Femur (tissue), 1 donor: ENCODE measurements around the gene LTN1.
A peak's percentile ranks its signal among the peaks of the same experiment; 100 is the strongest.

Source experiments
- DNase-seq: peaks from one replicate; pipeline ENCODE4 v3.0.0-alpha.2; 2017

Gene LTN1

DNA sequence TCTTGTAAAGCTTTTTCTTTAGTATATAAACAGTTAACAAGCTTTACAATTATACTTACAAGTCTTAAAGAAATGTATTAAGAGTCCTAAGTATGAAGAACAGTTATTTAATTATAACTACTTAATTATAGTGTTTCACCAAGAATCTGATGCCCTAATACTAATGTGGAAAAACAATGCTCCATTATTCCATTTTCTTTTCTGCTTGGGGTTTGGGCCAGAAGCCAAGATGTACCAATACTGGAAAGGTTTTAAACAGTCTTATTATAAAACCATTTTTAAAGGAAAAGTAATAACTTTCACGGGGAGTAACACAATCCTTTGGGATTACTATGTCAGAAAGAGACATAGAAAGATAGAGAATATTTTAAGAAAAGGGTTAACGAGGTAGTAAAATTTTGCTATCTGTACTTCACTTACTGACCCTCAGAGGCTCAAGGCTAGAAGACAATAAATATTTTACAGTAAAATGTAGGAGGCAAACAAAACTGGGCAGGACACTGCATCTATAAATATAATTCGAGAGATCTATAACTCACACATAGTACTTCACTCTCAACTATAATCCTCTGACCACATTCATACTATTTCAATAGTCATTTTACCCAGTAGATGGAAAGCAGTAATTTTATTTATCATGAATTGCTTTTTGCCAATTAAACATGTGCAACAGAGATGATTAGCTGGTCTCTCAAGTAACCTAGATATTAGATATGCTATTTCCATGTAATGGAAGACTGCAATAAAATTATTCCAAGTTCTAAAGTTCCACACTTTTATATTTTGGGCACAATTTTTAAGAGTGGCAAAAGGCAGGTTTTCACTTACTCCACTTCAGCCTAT is 63.9 kb downstream of the LTN1 start:
- DNase-seq = no peak

DNA sequence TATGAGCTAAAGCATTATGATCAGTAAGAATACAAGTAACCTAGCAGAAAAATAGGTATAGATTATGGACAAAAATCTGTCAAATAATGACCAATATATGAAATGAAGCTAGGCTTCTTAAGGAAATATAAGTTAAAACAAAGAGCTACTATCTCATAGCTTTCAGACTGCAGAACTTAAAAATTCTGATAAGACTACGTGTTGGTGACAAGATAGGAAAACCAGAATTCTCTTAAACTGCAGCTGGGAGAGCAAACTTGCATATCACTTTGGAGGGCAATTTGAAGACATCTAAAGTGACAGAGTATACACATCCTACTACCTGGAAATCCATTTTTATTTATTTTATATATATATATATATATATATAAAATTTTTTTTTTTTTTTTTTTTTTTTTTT is 65.5 kb downstream of the LTN1 start:
- DNase-seq = no peak

DNA sequence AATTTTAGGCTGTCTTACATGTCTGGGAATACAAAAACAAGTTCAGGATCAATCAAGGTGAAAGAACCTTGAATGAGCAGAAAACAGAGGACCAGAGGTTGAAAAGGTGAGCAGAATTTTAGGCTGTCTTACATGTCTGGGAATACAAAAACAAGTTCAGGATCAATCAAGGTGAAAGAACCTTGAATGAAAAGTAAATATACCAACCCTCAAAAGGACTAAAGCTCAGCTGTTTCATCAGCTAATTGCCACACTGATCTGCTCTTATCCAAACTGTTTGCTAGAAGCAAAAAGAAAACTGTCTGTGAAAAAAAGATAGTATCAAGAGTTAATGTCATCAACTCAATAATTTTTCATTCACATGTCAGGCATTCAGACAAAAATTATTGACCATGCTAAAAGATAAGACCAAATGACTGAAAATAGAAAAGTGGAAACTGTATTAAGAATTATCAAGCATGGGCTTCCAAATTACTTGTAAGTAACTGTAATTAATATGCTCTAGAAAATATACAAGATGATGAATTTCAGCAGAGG is 69.2 kb downstream of the LTN1 start:
- no peak for DNase-seq

DNA sequence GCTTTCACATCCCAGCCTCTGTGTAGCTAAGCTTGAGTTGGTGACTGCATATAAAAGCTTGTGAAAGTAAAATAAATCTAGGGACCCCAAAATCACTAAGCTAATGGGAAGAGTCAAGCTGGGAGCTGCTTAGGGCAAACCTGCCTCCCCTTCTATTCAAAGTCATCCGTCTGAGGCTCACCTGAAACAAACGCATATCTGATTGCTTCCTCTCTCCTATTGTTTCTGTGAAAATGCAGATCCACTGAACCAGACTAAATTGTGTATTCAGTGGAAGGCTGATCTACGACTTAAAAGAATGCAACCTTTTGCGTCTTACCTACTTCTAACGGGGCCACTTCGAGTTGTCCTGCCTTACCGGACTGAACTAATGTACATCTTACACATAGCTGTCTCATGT is 70.3 kb downstream of the LTN1 start:
- no peak for DNase-seq

DNA sequence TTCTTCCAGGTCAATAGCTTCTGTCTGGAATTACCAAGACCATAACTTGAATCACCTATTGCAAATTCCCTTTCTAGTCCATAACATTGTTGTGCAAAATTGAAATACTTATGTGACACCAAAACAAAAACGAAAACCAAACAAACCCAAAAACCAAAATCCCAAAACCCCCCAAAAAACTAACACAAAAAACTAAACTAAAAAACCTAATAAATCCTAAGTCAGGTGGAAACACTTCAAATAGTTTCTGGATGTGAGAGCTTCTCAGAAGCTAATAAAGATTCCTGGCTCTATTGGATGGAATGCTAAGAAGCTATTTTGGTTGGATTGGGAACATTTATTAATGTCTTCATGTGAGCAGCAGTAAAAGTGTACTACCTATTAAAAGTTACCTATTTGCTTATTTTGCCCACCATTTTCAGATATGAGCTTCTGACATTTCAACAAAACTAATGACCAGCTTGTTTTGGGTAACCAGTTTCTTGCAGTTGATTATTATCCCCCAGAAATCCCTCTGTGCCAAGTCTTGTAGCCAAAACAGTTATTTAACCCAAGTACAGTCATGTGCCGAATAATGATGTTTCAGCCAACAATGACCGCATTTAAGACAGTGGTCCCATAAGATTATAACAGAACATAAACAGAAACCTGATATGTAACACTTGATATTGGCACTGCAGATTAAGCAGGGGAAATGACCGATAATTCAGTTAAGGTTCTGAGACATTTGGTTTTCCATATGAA is 76.4 kb downstream of the LTN1 start:
- no peak for DNase-seq

DNA sequence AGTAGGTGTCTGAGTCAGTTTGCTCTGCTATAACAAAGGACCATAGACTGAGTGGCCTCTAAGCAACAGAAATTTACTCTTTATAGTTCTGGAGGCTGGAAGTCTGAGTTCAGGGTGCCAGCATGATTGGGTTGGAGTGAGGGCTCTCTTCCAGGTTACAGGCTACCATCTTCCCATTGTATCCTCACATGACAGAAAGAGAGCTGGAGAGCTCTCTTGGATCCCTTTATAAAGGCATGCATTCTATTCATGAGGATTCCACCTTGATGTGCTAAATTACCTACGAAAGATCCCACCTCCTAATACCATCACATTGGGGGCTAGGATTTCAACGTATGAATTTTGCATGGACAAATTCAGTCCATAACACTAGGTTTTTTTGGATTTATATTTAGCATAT is 79.6 kb downstream of the LTN1 start:
- DNase-seq = no peak

DNA sequence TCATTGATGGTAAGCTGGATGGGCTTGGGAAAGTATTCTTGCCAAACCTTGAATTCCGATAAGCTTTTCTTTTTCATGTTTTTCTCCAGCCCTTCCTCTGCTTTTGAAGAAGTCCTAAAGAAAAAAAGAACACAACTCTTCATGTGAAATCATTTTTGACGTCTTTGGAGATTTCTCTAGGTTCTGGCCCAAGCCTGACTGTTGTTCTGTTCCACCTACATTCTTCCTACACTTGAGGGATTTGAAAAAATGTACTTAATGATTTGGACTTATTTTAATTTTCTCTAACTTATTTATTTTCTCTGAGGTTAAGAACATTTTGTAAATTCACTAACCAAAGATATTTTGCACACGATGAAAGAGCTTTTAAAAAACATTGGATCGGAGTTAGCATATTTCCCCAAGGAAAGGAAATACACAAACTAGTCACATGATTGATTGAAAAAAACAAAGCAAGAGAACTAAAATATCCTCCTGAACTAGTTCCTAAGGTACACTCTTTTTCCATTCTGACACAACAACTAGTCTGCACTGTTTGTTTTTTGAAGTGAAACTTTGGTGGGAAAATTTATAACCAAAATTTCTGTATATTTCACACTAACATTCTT is 82.3 kb downstream of the LTN1 start:
- DNase-seq = no peak

DNA sequence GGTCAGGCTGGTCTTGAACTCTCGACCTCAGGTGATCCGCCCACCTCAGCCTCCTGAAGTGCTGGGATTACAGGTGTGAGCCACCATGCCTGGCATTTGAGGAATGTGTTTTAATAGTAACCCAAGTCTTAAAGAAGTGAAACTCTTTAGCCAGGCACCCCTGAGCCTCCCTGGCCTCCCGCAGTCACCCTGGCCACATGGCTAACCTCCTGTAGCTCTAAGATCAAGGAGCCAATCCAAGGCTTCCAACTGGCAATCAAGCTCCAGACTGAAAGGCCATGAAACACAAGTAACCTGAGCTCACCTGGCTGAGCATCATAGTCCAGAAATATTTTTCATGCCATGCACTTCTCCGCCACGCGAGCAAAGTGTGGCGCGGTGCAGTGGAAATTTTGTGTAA is 84.3 kb downstream of the LTN1 start:
- DNase-seq = no peak

DNA sequence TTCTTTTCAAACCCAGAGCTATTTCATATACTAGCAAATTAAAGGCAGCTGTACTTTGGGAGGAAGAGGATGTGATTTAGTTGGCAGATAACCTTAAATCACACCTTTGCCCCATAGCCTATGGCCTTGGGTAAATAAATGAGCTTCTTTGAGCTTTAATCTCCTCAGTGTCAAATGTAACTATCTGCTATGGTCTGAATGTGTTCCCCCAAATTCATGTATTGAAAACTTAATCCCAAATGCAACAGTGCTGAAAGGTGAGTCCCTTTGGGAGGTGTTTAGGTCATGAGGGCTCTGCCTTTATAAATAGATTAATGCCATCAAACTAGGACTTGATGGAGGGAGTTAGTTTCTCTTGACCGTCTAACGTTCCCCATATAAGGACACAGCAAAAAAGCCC is 85.8 kb downstream of the LTN1 start:
- no peak for DNase-seq

DNA sequence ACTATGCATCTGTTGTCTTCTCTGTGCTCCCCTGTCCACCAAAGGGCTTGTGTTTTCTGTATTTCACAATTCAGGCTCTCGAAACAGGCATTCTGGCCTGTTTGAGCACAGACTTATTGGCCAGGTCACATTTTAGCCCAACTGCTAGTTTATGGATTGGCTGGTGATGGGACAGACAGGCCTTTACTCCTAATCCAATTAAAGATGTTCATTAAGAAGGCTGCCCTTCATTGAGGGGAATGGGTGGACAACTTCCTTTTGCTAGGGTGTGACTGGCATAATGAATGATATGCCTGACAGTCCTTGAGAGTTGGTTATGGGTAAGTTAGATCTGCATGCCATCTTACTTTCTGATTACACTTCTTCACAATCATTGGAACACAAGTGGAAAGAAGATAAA is 86.4 kb downstream of the LTN1 start:
- DNase-seq = no peak

DNA sequence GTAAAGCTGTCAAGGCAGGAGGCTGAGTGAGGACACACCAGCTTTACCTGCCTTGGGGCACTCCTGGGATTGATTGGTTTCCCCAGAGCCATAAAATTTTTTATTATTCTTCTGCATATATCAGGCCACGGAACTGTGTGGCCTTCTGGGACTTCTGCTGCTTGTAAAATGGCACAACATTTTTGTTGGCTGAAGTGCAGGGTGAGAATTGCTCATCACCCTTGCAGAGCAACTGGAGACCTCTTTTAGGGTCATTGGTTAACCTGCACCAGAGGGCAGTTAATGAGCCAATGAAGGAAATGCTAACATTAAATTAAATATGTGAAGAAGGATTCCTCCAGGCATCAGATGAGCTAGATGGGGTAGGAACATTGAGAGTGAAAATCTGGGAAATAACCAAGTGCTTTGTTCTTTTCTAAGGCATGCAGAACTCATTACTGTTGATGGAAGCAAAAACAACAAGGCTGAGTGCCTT is 87.7 kb downstream of the LTN1 start:
- DNase-seq = no peak

DNA sequence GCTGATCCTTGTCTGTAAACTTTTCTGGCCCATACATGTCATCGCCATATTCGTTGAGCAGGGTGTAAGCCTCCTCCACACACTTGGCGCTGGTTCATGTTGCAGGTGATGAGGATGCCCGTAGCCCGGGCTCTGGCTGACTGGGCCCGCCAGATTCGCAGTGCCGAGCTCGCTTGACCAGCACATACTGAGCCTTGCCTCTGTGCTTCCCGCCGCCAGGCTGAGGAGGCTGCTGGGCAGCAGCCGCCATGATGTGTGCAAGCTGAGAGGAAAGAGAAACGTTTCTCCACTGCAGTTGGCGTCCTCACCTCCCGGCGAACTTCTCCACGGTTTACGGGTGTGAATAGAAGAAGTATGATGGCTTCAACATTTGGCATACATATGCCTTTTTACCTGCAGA is 89.2 kb downstream of the LTN1 start:
- no peak for DNase-seq

DNA sequence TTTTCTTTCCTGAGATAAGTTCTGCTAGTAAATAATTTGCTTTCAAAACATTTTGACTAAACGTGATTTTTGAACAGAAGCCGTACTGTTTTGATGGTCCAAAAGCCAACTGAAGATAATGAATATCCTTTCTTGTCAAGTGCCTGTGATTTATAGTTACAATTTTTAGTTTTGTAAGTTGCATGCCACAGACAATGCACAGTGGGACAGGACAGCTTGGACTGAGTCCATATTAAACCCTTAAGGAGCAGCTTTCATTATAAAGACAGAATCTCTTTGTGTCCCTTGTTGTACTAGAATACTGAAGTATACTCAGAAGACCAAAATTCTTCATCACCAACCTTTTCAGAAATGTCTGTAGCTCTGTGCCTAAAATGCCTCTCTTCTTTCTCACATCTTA is 92.2 kb downstream of the LTN1 start:
- DNase-seq = no peak

DNA sequence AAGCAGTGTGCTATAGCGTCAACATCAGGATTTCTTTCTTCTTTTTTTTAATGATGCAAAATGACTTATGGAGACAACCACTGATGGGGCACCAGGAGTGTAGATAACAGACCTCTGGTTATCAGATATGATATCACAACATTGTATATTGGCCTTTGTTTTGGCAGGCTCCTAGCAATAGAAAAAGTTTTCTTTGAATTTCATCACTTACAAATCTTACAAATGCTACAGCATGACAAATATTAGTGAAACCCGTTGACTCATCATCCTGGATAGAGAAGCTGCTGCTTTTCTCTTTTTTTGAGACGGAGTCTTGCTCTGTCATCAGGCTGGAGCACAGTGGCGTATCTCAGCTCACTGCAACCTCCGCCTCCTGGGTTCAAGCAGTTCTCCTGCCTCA is 92.9 kb downstream of the LTN1 start:
- no peak for DNase-seq

DNA sequence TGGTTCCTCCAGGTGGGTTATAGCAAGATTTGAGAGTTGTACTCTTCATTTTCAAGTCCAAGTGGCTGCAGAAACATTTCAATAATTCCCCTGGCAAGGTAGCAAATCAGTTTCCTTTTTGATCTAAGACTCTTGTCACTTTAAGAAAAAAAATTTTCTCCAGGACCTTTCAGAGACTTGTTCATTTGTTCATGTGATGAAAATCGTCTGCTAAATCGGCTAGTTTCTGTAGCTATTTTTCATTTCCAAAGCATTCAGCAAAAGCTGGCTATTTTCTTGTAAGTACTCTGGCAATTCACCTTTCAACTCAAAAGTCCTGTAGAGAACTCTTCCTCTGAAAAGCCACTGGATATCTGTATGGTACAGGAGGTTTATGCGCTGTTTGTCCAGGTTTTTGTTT is 93.5 kb downstream of the LTN1 start:
- DNase-seq = no peak

DNA sequence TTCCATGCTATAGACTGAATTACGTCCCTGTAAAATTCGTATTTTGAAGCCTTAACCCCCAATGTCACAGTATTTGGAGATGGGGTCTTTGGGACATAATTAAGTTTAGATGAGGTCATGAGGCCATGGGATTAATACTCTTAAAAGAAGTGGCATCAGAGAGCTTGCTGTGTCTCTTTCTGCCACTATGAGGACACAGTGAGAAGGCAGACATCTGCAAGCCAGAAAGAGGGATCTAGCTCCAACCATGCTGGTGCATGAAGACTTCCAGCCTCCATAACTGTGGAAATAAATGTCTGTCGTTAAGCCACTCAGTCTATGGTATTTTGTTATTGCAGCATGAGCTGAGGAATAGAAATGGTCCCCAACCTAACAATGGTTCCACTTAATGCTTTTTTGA is 99.0 kb downstream of the LTN1 start:
- DNase-seq = no peak

DNA sequence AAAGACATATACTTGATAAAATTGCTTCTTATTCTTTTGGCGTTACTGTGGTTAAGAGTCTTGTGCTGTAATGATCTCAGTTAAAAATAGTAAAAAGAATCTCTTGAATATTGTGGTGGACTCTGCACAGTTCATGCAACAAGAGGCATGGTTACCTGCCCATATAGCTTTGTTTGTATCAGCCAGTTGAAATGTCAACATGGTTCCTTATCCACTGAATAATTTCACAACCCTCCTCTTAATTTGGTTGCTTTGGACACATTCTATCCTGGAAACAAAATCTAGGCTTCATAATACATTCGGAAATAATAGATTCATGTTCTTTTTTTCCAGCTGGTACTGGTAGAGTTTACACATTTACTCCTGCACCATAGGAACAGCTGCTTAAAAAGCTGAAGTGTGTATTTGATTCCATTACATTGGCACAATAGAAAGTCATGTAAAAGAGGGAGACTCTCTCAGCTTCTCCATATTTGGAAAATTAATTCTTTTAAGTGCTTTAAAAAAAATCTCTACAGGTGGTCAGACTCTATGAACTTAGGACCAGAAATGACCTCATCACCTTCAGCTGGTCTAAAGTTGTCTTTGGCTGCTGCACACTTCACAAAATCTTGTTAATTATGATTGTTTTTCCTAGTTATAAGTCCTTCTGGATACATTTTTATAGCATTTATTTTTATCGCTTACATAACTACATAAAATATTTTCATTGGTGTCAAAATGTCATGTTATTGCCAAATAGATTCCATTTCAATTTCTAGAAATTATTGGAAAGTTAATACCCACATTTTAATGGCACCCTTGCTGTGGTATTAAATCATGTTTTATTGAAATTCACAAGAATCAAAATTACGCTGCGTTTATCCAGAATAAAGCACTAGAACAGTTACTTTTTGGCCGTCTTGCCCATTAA is 100.2 kb downstream of the LTN1 start:
- no peak for DNase-seq

DNA sequence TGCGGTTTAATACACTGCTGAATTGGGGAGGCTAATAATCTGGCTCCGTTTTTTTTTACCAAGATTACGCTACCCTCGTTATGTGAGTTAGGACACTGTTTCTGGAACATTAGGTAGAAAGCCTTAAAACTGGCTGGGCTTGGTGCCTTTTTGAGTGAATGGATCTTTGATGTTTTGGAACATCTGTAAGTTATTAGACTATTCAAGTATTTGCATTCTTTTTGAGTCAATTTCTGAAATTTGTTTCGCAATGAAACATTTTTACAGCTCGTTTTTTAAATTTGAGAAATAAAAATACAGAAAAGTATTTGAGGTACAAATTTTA is 106.9 kb downstream of the LTN1 start:
- DNase-seq = no peak

DNA sequence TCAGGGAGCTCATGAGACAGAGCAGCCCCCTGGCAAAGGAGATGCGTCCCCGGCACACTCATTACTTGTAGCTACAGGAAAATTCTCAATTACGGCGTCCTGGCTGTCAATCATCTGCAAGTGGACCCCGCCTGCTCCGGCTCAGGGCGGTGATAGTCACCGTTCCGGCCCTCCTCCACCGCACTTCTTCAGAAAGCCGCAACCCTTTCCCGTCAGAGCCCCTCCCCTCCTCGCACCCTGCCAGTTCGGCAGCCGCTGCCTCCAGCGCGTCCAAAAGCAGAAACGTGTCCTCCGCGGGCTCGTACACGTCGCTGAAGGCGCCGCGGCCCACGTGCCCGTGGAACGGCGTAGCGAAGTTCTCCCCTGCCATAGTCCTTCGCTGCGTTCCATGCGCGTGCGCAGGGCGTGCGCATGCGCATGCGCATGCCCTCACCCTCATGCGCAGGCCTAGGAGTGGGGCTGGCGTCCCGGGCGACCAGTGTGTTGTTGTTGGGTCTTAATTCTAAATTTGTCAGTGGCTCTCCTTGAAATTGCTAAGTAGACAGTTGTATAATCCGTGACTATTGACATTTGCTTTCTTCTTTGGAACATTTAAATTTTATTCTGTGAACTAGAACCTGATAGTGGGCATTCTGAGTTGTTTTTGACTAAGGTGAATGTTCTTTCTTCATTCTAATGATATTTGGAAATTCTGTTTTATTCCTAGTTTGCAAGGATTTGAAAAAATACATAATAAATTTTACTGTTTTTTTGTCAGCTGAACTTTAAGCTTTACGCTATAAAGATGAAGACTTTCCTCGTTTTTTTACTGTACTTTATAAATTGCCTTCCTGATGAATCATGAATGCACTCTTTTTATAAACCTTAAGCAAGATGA is 107.5 kb downstream of the LTN1 start:
- DNase-seq = peak; percentile 96

DNA sequence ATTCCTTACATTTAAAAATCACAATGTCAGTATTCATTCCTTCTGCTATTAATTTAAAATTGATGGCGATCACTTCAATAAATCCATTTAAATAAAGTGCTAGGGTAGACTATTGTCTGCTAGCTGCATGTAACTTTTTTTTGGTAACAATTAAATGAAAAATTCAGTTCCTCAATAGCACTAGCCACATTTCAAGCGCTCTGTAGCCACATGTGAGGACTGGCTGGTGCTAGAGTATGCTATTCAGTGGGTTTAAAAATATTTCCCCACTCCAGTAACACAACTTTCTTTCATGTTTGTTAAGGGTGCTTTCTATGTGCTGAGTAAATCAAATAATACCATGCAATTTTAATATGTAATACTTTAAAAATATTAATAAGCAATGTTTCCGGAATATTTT is 108.2 kb downstream of the LTN1 start:
- DNase-seq = no peak

DNA sequence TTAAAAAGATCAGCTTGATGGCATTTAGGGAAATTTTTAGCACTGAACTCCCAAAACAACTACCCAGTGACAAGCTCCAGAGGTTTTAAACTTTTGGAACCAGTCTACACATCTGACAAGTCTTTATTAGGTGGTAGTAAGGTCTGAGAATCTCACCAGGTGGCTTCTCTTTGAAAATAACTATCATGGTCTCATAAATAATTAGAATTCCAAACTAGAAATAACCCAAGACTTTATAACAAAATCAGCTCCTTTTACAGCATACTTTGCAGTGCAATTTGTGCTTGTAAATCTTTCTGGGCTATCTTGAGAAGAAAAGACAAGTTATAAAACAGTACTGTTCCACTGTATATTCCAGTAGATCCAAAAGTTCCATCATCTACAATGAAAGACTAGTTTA is 108.7 kb downstream of the LTN1 start:
- DNase-seq = no peak

DNA sequence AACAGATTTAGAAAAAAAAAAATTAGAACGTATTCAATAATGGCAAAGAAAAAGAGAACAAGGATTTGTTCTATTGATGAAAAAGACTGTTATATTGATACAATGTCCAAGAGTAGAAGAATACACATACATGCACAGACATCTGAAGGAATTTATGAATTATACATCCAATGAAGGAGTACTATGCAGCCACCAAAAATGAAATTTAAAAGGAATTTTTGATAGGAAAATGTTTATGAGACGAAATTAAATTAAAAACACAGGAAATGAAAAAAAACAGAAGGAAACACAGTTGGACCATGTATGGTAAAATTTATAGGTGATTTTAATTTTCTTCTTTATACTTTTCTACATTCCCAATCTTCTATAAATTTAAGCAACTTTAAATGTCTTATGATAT is 110.3 kb downstream of the LTN1 start:
- DNase-seq = no peak
